Amniotic epithelial cell (primary cell): ENCODE data around the gene ZFYVE21.

ENCODE experiments used
- DNase-seq: peaks from one replicate; pipeline ENCODE4 v3.0.0-alpha.2; 2010; ENCODE audit warnings: low read depth

ZFYVE21 gene

DNA sequence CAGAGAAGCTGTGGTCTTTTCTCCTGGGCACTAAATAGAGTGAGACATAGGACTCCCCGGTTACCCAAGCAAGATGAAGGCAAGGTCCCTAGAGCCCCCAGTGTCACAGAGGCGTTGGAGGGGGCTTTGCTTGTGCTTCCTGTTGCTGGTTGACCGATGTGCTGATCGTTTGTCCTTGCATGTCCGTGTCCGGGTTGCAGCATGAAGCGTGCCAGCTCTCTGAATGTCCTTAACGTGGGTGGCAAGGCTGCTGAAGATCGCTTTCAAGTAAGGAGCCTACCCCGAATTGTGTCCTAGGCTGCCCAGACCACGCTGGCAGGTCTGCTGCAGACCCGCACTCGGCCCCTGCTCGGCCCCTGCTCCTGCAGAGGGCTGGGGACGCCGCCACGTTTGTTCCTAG lies 23.5 kb upstream of the ZFYVE21 start:
- DNase-seq: no peak

GRCh38 chr14:103692871-103693270 lies 22.7 kb upstream of the ZFYVE21 start:
- DNase-seq: no peak

- DNase-seq: no peak
Observed at GRCh38 chr14:103693515-103693914, 22.1 kb upstream of the ZFYVE21 start.

DNA sequence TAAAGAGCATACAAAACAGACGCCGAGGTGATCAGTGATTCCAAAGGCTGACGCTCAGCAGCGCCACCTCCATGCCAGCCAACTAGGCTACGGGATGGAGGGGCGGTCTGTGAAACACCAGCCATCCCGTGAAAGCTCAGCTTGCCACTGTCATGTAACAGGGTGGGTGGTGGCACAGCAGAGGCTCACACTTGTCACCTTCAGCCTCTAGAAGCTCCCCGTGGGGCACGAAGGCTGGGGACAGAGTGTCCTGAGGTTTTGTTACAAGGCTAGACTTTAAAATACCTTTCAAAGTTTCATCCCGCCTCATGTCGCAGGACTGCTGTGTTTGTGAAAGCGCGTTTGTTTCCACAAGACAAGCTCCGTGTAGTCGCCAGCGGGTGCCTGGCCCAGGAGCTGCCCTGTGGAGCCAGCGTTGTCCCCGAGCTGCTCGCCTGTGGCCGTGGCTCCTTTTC lies 21.0 kb upstream of the ZFYVE21 start:
- DNase-seq: no peak

DNA sequence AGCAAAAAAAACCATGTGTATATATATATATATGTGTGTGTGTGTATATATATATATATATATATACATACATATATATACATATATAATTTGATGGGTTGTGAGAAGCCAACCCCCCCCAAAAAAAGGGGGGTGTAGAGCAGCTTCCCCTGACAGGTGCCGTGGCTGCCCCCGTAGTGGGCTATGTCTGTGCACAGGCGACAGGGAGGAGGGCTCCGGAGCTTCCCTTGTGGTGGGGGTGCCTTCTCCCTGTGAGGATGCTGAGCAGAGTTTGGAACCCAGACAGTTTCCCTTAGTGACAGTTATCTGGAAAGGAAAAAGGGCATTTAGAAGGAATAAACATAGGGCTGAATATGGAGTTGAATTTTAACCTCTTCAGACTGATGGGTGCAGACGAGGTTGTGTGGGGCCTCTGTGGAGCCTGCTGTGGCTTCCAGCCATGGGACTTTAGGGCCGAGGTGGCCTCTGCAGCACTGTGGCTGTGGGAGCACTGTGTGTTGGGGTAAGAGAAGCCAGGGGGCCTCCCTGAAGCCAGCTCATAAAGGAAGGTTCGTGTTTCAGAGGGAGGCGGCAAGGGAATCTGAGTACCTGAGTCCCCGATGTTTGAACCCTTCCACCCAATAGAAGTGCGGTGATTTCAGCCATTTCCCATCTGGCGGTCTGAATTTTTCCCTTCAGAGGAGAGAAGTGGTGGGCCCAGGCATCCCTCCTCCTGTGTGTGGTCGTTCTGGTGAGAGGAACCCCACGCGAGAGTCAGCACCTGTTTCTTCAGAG lies 20.1 kb upstream of the ZFYVE21 start:
- no peak for DNase-seq

DNA sequence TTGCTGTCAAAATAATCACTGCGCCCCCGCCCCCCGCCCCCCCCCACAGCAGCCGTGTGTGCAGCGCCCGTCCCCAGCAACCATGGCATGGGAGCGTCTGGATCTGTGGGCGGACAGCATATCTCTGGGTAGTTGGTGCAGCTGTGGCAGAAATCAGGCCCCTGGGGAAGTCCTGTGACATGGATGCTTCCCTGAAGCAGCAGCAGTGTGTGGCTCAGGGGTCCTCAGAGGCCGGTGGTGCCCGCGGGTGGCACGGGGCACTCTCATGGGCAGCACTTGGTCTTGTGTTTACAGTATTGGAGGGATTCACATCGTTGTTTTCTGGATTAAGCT lies 19.6 kb upstream of the ZFYVE21 start:
- no peak for DNase-seq

DNA sequence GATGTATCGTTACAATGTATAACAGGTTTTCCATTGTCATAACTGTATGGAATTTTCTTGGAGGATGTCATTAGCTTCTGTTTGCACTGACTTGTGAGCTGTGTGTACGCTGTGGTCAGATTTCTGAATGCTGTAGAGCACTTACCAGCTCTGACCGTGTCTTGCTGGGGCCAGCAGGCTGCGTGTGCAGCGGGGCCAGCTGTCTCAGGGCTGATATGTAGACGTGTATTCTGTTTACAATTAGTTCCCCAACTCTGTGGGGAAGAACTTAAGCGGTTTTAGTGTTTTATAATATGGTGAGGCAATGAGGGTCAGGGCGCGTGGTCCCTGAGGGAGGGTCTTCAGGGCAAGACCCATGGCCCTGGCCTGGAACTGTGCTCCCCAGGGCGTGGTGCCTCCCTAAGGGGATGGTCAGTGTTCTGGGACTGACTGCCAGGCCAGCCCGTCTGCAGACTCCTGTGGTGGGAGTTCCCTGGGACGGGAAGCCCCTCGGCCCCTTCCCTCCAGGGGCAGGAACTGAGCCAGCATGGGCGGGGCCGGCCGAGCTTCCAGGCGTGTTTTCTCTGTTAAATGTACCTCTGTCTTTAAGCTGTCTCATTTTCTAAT lies 19.0 kb upstream of the ZFYVE21 start:
- peak; percentile 65 for DNase-seq

- no peak for DNase-seq
Observed at GRCh38 chr14:103697206-103697602, 18.4 kb upstream of the ZFYVE21 start.

DNA sequence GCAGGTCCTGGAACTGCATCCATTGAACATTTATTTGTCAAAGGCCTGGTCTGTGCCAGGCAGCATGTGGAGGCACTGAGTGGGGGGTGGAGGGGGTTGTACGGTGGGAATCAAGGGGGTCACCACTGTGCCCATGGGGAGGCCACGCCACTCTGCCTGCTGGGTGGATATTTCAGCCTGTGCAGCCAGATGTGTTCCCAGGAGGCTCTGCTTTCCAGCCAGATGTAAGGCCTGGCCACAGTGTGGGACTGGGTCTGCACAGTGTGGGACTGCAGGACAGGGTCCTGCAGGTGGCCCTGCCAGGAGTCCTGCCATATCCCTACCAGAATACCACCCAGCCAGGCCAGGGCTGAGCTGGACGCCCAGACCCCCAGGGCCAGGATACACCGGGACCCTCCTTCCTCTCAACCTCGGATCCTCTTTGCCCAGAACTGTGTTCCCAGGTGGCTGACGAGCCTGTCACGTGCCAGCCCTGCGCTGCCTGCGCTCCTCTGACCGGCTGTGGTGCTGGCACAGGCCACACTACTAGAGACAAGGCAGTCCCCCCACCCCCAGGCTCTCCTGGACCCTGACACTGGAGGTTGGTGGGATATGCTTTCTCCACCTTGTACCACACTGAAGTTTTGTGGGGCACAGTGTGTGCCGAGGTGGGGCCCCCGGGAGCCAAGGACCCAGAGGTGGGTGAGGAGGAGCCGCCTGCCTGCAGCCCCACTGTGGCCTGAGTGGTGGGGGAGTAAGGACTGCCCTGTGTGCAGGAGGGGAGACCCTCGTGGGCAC lies 17.8 kb upstream of the ZFYVE21 start:
- DNase-seq: no peak

- no peak for DNase-seq
Observed at GRCh38 chr14:103698380-103699260, 17.0 kb upstream of the ZFYVE21 start.

DNA sequence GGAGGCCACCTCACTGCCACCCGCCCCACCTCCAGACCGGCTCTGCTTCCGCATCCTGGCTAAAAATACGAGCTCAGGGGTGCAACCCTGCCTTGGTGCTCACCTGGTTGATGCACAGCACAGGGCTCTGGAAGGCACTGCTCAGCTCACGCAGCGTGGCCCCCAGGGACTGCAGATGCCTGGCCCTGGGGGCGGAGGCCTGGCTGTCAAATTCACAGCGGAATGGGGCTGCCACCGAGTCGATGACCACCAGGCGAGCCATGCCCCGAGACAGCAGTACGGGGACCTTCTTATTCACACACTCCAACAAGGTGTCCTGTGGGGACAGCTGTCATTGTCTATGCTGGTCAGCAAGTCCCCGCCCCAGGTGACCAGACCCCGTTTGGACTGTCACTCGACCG lies 16.3 kb upstream of the ZFYVE21 start:
- no peak for DNase-seq

GRCh38 chr14:103699901-103700752 lies 15.5 kb upstream of the ZFYVE21 start:
- no peak for DNase-seq

DNA sequence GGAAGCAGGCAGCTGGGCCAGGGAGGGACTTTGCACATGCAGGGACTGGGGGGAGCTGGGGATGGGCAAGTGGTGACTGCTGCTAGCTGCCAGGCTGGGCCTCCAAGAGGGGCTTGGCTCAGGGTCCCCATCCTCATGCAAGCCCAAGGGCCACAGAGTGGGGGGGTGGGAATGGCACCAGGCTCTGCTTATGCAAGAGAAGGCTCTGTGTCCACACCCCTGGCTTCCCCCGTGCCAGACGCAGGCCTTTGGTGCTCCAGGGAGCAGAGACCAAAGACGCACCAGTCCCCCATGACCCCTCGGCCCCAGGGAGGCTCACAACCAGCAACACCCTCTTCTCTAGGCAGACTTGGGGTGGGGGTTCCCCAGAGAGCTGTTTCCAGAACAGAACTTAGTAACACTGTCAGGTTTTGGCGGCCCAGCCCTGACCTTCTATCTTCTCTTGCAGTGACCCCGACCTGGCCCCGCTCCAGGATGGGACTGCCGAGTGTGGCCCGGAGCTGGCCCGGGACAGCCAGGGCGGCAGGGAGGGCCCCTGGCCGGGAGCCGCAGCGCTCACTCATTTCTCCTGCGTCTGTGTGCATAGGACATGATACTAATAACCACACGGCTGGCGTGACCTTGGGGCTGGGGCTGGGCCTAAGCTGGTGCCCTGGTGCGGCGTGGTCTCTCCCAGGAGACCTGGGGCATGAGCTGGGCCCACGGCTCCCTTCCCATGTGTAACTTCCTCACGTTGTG lies 14.7 kb upstream of the ZFYVE21 start:
- no peak for DNase-seq

DNA sequence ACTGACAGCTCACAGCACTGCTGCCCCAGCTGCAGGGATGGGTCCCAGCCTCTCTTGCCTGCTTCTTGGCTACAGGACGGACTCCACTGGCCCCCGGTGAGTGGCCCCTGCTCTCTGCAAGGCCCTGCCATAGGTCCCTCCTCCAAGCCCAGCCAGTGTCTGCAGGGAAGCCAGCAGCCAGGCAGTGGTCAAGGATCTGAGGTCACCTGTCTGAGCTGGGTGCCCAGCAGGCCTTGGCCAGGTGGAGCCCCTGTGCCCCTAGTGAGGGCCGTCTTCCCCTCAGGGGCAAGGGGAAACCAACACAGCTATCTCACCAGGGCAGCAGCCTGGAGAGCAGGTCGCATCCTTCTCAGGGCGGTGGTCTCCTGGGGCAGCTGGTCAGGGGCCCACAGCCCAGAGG lies 13.5 kb upstream of the ZFYVE21 start:
- DNase-seq: no peak

- DNase-seq: no peak
Observed at GRCh38 chr14:103702497-103703432, 12.8 kb upstream of the ZFYVE21 start.

GRCh38 chr14:103703433-103704385 lies 11.9 kb upstream of the ZFYVE21 start:
- no peak for DNase-seq

- DNase-seq: no peak
Observed at GRCh38 chr14:103704708-103705107, 10.9 kb upstream of the ZFYVE21 start.

GRCh38 chr14:103705118-103705503 lies 10.5 kb upstream of the ZFYVE21 start:
- DNase-seq: no peak
